Hepatocyte (in vitro differentiated cells): ENCODE measurements around the gene SLC16A2. TPM values are rescaled to one million over a fixed set of nuclear protein-coding genes. Genes with fewer than 3 reads are reported as not detected.
"Not testable (repeated sequence)": the region's sequence is repeated elsewhere in the genome, so short reads cannot be mapped to it uniquely, and the experiment has no call there.

Experiments
- DNase-seq: peaks from one replicate; pipeline ENCODE4 v3.0.0-alpha.2; 2016; ENCODE audit warnings: low spot score
- H2AFZ ChIP-seq: fragments of 200-600 bp; sonication (generic); 2 replicates; pipeline ENCODE4 v1.6.0; 2016; ENCODE audit warnings: antibody characterized with exemption, mild to moderate bottlenecking
- H3K27ac ChIP-seq: fragments of 200-600 bp; sonication (generic); 2 replicates; pipeline ENCODE4 v1.5.1; 2016; ENCODE audit warnings: mild to moderate bottlenecking
- H3K27me3 ChIP-seq: fragments of 200-600 bp; sonication (generic); 2 replicates; pipeline ENCODE4 v1.6.1; 2016
- H3K36me3 ChIP-seq: fragments of 200-600 bp; sonication (generic); replicated peaks from 2 replicates; pipeline ENCODE4 v1.5.1; 2016; ENCODE audit warnings: low read depth; ENCODE audit not compliant: insufficient read depth
- H3K4me1 ChIP-seq: fragments of 200-600 bp; sonication (generic); 2 replicates; pipeline ENCODE4 v1.5.1; 2016; ENCODE audit warnings: mild to moderate bottlenecking, moderate library complexity; ENCODE audit not compliant: insufficient read depth
- H3K4me2 ChIP-seq: fragments of 200-600 bp; sonication (generic); 2 replicates; pipeline ENCODE4 v1.6.0; 2016
- H3K4me3 ChIP-seq: fragments of 200-600 bp; sonication (generic); 2 replicates; pipeline ENCODE4 v1.5.1; 2016; ENCODE audit warnings: mild to moderate bottlenecking
- H3K79me2 ChIP-seq: fragments of 200-600 bp; sonication (generic); 2 replicates; pipeline ENCODE4 v1.6.0; 2017; ENCODE audit warnings: mild to moderate bottlenecking
- H3K9me2 ChIP-seq: fragments of 200-600 bp; sonication (generic); replicated peaks from 2 replicates; pipeline ENCODE4 v1.6.0; 2017; ENCODE audit warnings: mild to moderate bottlenecking; ENCODE audit not compliant: insufficient read depth
- H3K9me3 ChIP-seq: fragments of 200-600 bp; sonication (generic); 2 replicates; pipeline ENCODE4 v1.5.1; 2016; ENCODE audit warnings: low read depth, mild to moderate bottlenecking
- H4K20me1 ChIP-seq: fragments of 200-600 bp; sonication (generic); 2 replicates; pipeline ENCODE4 v1.6.0; 2016; ENCODE audit warnings: mild to moderate bottlenecking; ENCODE audit not compliant: insufficient read depth, poor library complexity, severe bottlenecking
- CTCF ChIP-seq: fragments of 200-600 bp; sonication (generic); IDR thresholded peaks from 2 replicates; pipeline ENCODE4 v1.5.1; 2016; ENCODE audit warnings: antibody characterized with exemption, mild to moderate bottlenecking; ENCODE audit not compliant: poor library complexity
- EZH2 ChIP-seq: fragments of 200-600 bp; sonication (generic); IDR thresholded peaks from 2 replicates; pipeline ENCODE4 v1.6.1; 2016; ENCODE audit warnings: antibody characterized with exemption, mild to moderate bottlenecking, borderline replicate concordance
- EZH2phosphoT487 ChIP-seq: fragments of 200-600 bp; sonication (generic); IDR thresholded peaks from one replicate; pipeline ENCODE4 v1.6.1; 2018; ENCODE audit warnings: antibody characterized with exemption, mild to moderate bottlenecking, low read depth, moderate library complexity; ENCODE audit not compliant: unreplicated experiment, severe bottlenecking
- WGBS: methylation state at CpG from one replicate; pipeline ENCODE4 v1.1.6; 2016; ENCODE audit warnings: low lambda C conversion rate; ENCODE audit errors: missing lambda C conversion rate; 5-methylcytosine and 5-hydroxymethylcytosine counted together
- polyA plus RNA-seq: library from polyadenylated mRNA; unstranded; fragments of >200 nt; fragmentation: Nextera tagmentation; extraction: Ambion mirVana; gene quantifications from 2 replicates; pipeline ENCODE4 v1.2.1, GENCODE V29; 2016
- total RNA-seq: library from RNA; depleted of rRNA; stranded (reverse); fragments of >200 nt; gene quantifications from 2 replicates; pipeline ENCODE4 v1.2.3, GENCODE V29; 2014

The SLC16A2 gene
- total and polyA plus RNA-seq, 2 experiments from 2014 or later: 7.7 to 11.2 TPM

DNA sequence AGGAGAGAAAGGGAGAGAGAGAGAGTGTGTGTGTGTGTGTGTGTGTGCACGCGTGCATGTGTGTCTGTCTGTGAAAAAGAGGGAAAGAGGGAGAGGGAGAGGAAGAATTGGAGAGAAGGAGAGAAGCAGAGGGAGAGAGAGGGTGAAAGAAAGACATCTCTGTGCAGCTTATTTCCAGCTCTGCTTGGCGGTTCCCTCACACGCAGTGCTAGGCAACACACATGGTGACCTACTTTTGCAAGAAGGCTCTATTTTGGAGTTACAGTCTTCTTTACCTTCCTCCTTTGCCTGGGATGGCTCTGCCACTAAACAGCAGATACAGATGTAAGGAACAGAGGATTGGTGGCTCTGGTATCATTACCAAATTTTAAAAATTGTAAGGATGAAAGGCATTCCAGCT lies 40.1 kb downstream of the SLC16A2 start:
- Histone ChIP-seq H3K27me3 (no peaks in the 10 kb centered on the region), H2AFZ (no peak overlapping the region), H3K9me3 (no peaks in the 10 kb centered on the region), H3K4me1 (no peaks in the 10 kb centered on the region), H3K4me3 (no peak overlapping the region), H4K20me1 (no peaks in the 10 kb centered on the region), H3K27ac (no peak overlapping the region), H3K4me2 (no peak overlapping the region), H3K79me2 (no peaks in the 10 kb centered on the region), H3K9me2 (no peaks in the 10 kb centered on the region), H3K36me3 (no peaks in the 10 kb centered on the region)
- no peak for TF ChIP-seq EZH2phosphoT487
- no peak for DNase-seq
- 87% methylated on average over 4 of the region's 4 CpGs for WGBS

- Histone ChIP-seq H3K79me2 (no peaks in the 10 kb centered on the region), H3K4me3 (no peak overlapping the region), H3K36me3 (no peaks in the 10 kb centered on the region), H3K9me3 (no peaks in the 10 kb centered on the region), H4K20me1 (no peaks in the 10 kb centered on the region), H3K27ac (no peak overlapping the region), H3K4me2 (no peak overlapping the region), H2AFZ (no peak overlapping the region), H3K9me2 (no peaks in the 10 kb centered on the region), H3K4me1 (no peaks in the 10 kb centered on the region), H3K27me3 (no peaks in the 10 kb centered on the region)
- no peak for DNase-seq
- TF ChIP-seq CTCF: no peak
- no peak for TF ChIP-seq EZH2
- no peak for TF ChIP-seq EZH2phosphoT487
- 63% methylated on average over 1 of the region's 1 CpG for WGBS
These were observed 43.4 kb downstream of the SLC16A2 start for GRCh38 chrX:74464722-74465121.

DNA sequence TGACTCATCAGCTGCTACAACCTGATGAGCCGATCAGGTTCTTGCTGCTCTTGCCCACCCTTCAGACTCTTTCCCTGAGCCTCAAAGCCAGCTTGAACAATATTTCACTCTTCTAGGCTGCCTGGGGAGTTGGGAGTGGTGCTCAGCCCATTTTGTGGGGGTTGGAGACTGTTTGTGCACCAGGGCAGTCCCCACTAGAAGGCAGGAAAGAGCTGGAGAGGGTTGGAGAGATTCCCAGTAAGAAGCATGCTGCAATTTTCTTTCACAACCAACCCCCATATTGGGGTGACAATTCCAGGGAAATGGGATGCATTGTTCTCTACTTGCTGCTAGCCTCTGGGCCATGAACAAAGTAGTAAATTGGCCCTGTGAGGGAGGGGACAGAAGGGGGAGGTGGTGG lies 44.1 kb downstream of the SLC16A2 start:
- no peak for DNase-seq

DNA sequence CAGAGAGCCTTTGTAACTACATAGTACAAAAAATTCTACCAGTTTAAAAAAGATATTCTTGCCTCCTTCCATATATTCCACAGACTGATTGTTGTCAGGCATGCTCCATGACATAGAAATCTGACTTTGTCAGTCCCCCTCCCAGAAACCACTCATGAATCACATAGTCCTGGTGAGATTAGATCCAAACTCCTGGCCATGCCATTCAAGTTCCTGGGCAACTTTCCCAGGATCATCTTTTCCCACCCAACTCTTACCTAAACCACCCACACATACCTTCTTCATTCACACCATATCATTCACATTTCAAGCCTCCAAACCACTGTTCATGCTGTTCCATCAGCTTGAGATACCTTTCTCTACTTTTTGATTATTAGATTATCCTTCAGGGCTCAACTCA lies 46.4 kb downstream of the SLC16A2 start:
- Histone ChIP-seq H3K4me2 (no peak overlapping the region), H4K20me1 (no peaks in the 10 kb centered on the region), H3K9me2 (no peaks in the 10 kb centered on the region), H3K9me3 (no peaks in the 10 kb centered on the region), H3K27ac (no peak overlapping the region), H3K79me2 (no peaks in the 10 kb centered on the region), H3K36me3 (no peaks in the 10 kb centered on the region), H3K4me3 (no peak overlapping the region), H2AFZ (no peak overlapping the region), H3K27me3 (no peaks in the 10 kb centered on the region), H3K4me1 (no peaks in the 10 kb centered on the region)
- TF ChIP-seq EZH2: no peak
- TF ChIP-seq EZH2phosphoT487: no peak
- TF ChIP-seq CTCF: no peak
- no peak for DNase-seq

More for the DNA sequence above, 44.1 kb downstream of the SLC16A2 start:
- TF ChIP-seq EZH2 (no peak), EZH2phosphoT487 (no peak), CTCF (no peak)
- H3K4me2 ChIP-seq: no peak overlapping the region
- no peak overlapping the region for H2AFZ ChIP-seq
- H3K9me3 ChIP-seq: no peaks in the 10 kb centered on the region
- 86% methylated on average over 1 of the region's 1 CpG for WGBS
- H4K20me1 ChIP-seq: no peaks in the 10 kb centered on the region
- no peaks in the 10 kb centered on the region for H3K9me2 ChIP-seq
- no peaks in the 10 kb centered on the region for H3K79me2 ChIP-seq
- no peaks in the 10 kb centered on the region for H3K4me1 ChIP-seq
- no peaks in the 10 kb centered on the region for H3K27me3 ChIP-seq
- no peaks in the 10 kb centered on the region for H3K36me3 ChIP-seq
- no peak overlapping the region for H3K4me3 ChIP-seq
- no peak overlapping the region for H3K27ac ChIP-seq

GRCh38 chrX:74473116-74473515 lies 51.8 kb downstream of the SLC16A2 start:
- not testable (repeated sequence) for H3K79me2 ChIP-seq, DNase-seq, H2AFZ ChIP-seq, H3K36me3 ChIP-seq, H3K27me3 ChIP-seq, H4K20me1 ChIP-seq, H3K27ac ChIP-seq, H3K9me3 ChIP-seq, H3K4me2 ChIP-seq, H3K9me2 ChIP-seq, H3K4me1 ChIP-seq, H3K4me3 ChIP-seq
- 52% methylated on average over 2 of the region's 2 CpGs for WGBS
